Liver (tissue), 9 donors: ENCODE measurements around the gene HBG1. TPM values are rescaled to one million over a fixed set of nuclear protein-coding genes. Genes with fewer than 3 reads are reported as not detected.

Source experiments
- DNase-seq: peaks from one replicate; pipeline ENCODE4 v3.0.0-alpha.2; 2017; ENCODE audit warnings: low spot score
- H3K27ac ChIP-seq, 2 donors: one replicate each; pipeline ENCODE4 v1.7.0; 2013; ENCODE audit warnings: inconsistent platforms in 2 of 2, low read length in 2 of 2, control low read depth in 1 of 2, low read depth in 1 of 2, mild to moderate bottlenecking in 1 of 2
- H3K27me3 ChIP-seq, 4 donors: one replicate each; pipeline versions ENCODE4 v1.6.1 to v1.7.0; 2013; ENCODE audit warnings: low read length in 3 of 4, inconsistent platforms in 1 of 4, mild to moderate bottlenecking in 1 of 4, moderate library complexity in 1 of 4; ENCODE audit not compliant: control insufficient read depth in 4 of 4, insufficient read depth in 4 of 4
- H3K36me3 ChIP-seq, 4 donors: one replicate each; pipeline versions ENCODE4 v1.6.1 to v1.7.0; 2013; ENCODE audit warnings: low read length in 3 of 4, mild to moderate bottlenecking in 3 of 4, low read depth in 1 of 4, moderate library complexity in 1 of 4; ENCODE audit not compliant: control insufficient read depth in 4 of 4, insufficient read depth in 3 of 4
- H3K4me1 ChIP-seq, 4 donors: one replicate each; pipeline versions ENCODE4 v1.6.1 to v1.7.0; 2013; ENCODE audit warnings: low read length in 3 of 4, mild to moderate bottlenecking in 3 of 4, moderate library complexity in 1 of 4; ENCODE audit not compliant: control insufficient read depth in 4 of 4, insufficient read depth in 4 of 4
- H3K4me3 ChIP-seq, 3 donors: one replicate each; pipeline versions ENCODE4 v1.6.1 to v1.7.0; 2013; ENCODE audit warnings: low read length in 3 of 3, control low read depth in 1 of 3, low read depth in 1 of 3, mild to moderate bottlenecking in 1 of 3
- H3K9ac ChIP-seq, 2 donors: one replicate each; pipeline ENCODE4 v1.7.0; 2013; ENCODE audit warnings: low read length in 2 of 2, mild to moderate bottlenecking in 2 of 2, moderate library complexity in 2 of 2, control low read depth in 1 of 2, low read depth in 1 of 2
- H3K9me3 ChIP-seq, 4 donors: one replicate each; pipeline versions ENCODE4 v1.6.1 to v1.7.0; 2013; ENCODE audit warnings: low read length in 3 of 4; ENCODE audit not compliant: control insufficient read depth in 4 of 4
- CTCF ChIP-seq: fragments of 150-350 bp; IDR thresholded peaks from 2 replicates; pipeline ENCODE4 v1.5.1; 2017; ENCODE audit warnings: improper control_type of control experiment, low read depth, low read length; ENCODE audit not compliant: missing input control
- EGR1 ChIP-seq, 2 donors: IDR thresholded peaks; 2 replicates each; pipeline ENCODE4 v1.6.1; 2016 to 2018; ENCODE audit warnings: antibody characterized with exemption in 2 of 2, low read depth in 2 of 2
- FOXA2 ChIP-seq: IDR thresholded peaks from 2 replicates; pipeline ENCODE4 v1.6.1; 2016; ENCODE audit warnings: antibody characterized with exemption
- HNF4G ChIP-seq: IDR thresholded peaks from 2 replicates; pipeline ENCODE4 v1.6.1; 2016; ENCODE audit warnings: antibody characterized with exemption
- NR2F2 ChIP-seq: IDR thresholded peaks from 2 replicates; pipeline ENCODE4 v1.6.1; 2016; ENCODE audit warnings: antibody characterized with exemption
- RAD21 ChIP-seq, 2 donors: IDR thresholded peaks; 2 replicates each; pipeline ENCODE4 v1.6.1; 2016; ENCODE audit warnings: antibody characterized with exemption in 2 of 2, mild to moderate bottlenecking in 2 of 2
- REST ChIP-seq: IDR thresholded peaks from 2 replicates; pipeline ENCODE4 v1.6.1; 2016; ENCODE audit warnings: antibody characterized with exemption, mild to moderate bottlenecking
- RXRA ChIP-seq, 2 donors: IDR thresholded peaks; 2 replicates each; pipeline ENCODE4 v1.6.1; 2017 to 2018; ENCODE audit warnings: antibody characterized with exemption in 2 of 2, mild to moderate bottlenecking in 1 of 2
- SP1 ChIP-seq: IDR thresholded peaks from 2 replicates; pipeline ENCODE4 v1.6.1; 2018; ENCODE audit warnings: antibody characterized with exemption, mild to moderate bottlenecking
- TAF1 ChIP-seq: conservative IDR thresholded peaks from 2 replicates; pipeline ENCODE4 v1.6.1; 2016; ENCODE audit warnings: antibody characterized with exemption, mild to moderate bottlenecking
- YY1 ChIP-seq: IDR thresholded peaks from 2 replicates; pipeline ENCODE4 v1.6.1; 2016; ENCODE audit warnings: antibody characterized with exemption, mild to moderate bottlenecking
- ZBTB33 ChIP-seq: IDR thresholded peaks from 2 replicates; pipeline ENCODE4 v1.6.1; 2016; ENCODE audit warnings: antibody characterized with exemption
- WGBS: extraction: QIAGEN DNeasy Blood & Tissue Kit; methylation state at CpG from one replicate; pipeline ENCODE4 v1.1.7; 2013; 5-methylcytosine and 5-hydroxymethylcytosine counted together
- polyA plus RNA-seq, 2 donors: library from polyadenylated mRNA; stranded (reverse) in 1 of 2; unstranded in 1 of 2; fragments of 200-250 nt in 1 of 2; fragments of >200 nt in 1 of 2; fragmentation: Nextera tagmentation in 1 of 2; extraction: Ambion mirVana in 1 of 2; gene quantifications; one replicate each; pipeline versions ENCODE4 v1.2.1 to v1.2.3, GENCODE V29; 2013 to 2015
- total RNA-seq, 2 donors: library from RNA; depleted of rRNA; stranded (reverse); fragments of >200 nt; gene quantifications; one replicate each; pipeline ENCODE4 v1.2.3, GENCODE V29; 2014
- donor health status: healthy.
- donor health status: healthy.
- donor health status: healthy.
- donor health status: healthy.
- donor health status: healthy.

Gene HBG1
- total and polyA plus RNA-seq, 4 donors = 75.1 TPM; not detected in 3

- Histone ChIP-seq H3K9me3 (no peaks in the 10 kb centered on the region), H3K9ac (no peak overlapping the region), H3K27me3 (no peaks in the 10 kb centered on the region), H3K27ac (no peak overlapping the region), H3K4me3 (no peak overlapping the region), H3K36me3 (no peaks in the 10 kb centered on the region), H3K4me1 (no peaks in the 10 kb centered on the region)
- no peak for DNase-seq
- TF ChIP-seq REST (no peak), HNF4G (no peak), RAD21 (IDR thresholded peaks at IDR 0.05) (no peak), TAF1 (no peak), FOXA2 (no peak), NR2F2 (no peak), RXRA (IDR thresholded peaks at IDR 0.05) (no peak), CTCF (no peak), SP1 (no peak), YY1 (no peak), EGR1 (IDR thresholded peaks at IDR 0.05; ENCODE audit: low read depth in 2 of 2) (no peak), ZBTB33 (no peak)
- WGBS = 79% methylated on average over 3 of the region's 3 CpGs
These were observed 37.2 kb upstream of the HBG1 start for GRCh38 chr11:5286901-5287300.

- Histone ChIP-seq H3K9me3 (no peaks in the 10 kb centered on the region), H3K27me3 (no peaks in the 10 kb centered on the region), H3K9ac (no peak overlapping the region), H3K36me3 (no peaks in the 10 kb centered on the region), H3K4me3 (no peak overlapping the region), H3K27ac (no peak overlapping the region), H3K4me1 (no peaks in the 10 kb centered on the region)
- TF ChIP-seq YY1 = no peak
- no peak for DNase-seq
- 52% methylated on average over 1 of the region's 1 CpG for WGBS
These were observed 36.7 kb upstream of the HBG1 start for GRCh38 chr11:5286351-5286750.
